ENCODE data around the gene PLCB4. TPM values are rescaled to one million over a fixed set of nuclear protein-coding genes. Genes with fewer than 3 reads are reported as not detected.

The PLCB4 gene
- total RNA-seq, 4 donors from 2014 or later = 30.7 to 61.8 (median 47.6) TPM

- no peaks in the 10 kb centered on the region for H3K36me3 ChIP-seq
- no peaks in the 10 kb centered on the region for H3K27me3 ChIP-seq
- no peak for TF ChIP-seq EP300 (IDR thresholded peaks at IDR 0.05)
- no peak for TF ChIP-seq CTCF (IDR thresholded peaks at IDR 0.05)
- no peak for TF ChIP-seq POLR2AphosphoS5 (IDR thresholded peaks at IDR 0.05)
- TF ChIP-seq POLR2A (IDR thresholded peaks at IDR 0.05; ENCODE audit: low read depth) = no peak
- H3K9me3 ChIP-seq = no peaks in the 10 kb centered on the region
- peaks cover 20 to 51% (median 39%) of the 10 kb centered on the region in 4 donors for H3K4me1 ChIP-seq
- WGBS = 77% methylated on average over 5 of the region's 5 CpGs
- DNase-seq (ENCODE audit: extremely low spot score) = no peak
- intact Hi-C loops (cut with DNase I) = no loop called here
- H3K27ac ChIP-seq (replicated peaks in 1 of 4) = no peak overlapping the region
- no peak overlapping the region for H3K4me3 ChIP-seq
Measured at GRCh38 chr20:9078826-9079731, 10.2 kb downstream of the PLCB4 start.

- no peaks in the 10 kb centered on the region for H3K27me3 ChIP-seq
- TF ChIP-seq CTCF (IDR thresholded peaks at IDR 0.05) = no peak
- TF ChIP-seq POLR2AphosphoS5 (IDR thresholded peaks at IDR 0.05) = no peak
- TF ChIP-seq POLR2A (IDR thresholded peaks at IDR 0.05; ENCODE audit: low read depth) = no peak
- no peak for TF ChIP-seq EP300 (IDR thresholded peaks at IDR 0.05)
- H3K27ac ChIP-seq (replicated peaks in 1 of 4) = no peak overlapping the region
- DNase-seq (ENCODE audit: extremely low spot score) = no peak
- H3K4me3 ChIP-seq = no peak overlapping the region
- H3K36me3 ChIP-seq = no peaks in the 10 kb centered on the region
- H3K9me3 ChIP-seq = no peaks in the 10 kb centered on the region
- intact Hi-C loops (cut with DNase I) = no loop called here
- 33% methylated on average over 1 of the region's 1 CpG for WGBS
- H3K4me1 ChIP-seq = peaks cover 15 to 30% (median 28%) of the 10 kb centered on the region in 4 donors
Measured at GRCh38 chr20:9081423-9081966, 12.6 kb downstream of the PLCB4 start.

- intact Hi-C loops (cut with DNase I) = no loop called here
- peak overlapping the region in 1 of 4 donors; percentile 11 for H3K27ac ChIP-seq (replicated peaks in 1 of 4)
- TF ChIP-seq POLR2AphosphoS5 (IDR thresholded peaks at IDR 0.05) (no peak), EP300 (IDR thresholded peaks at IDR 0.05) (no peak)
Measured at GRCh38 chr20:9082741-9083140, 13.9 kb downstream of the PLCB4 start.

GRCh38 chr20:9087531-9088217, 18.8 kb downstream of the PLCB4 start:
- intact Hi-C loops (cut with DNase I) = no loop called here

More at GRCh38 chr20:9082741-9083140, 13.9 kb downstream of the PLCB4 start:
- no peaks in the 10 kb centered on the region for H3K36me3 ChIP-seq
- no peaks in the 10 kb centered on the region for H3K27me3 ChIP-seq
- H3K4me3 ChIP-seq = no peak overlapping the region
- peaks cover 12 to 28% (median 24%) of the 10 kb centered on the region in 4 donors for H3K4me1 ChIP-seq
- no peak for DNase-seq (ENCODE audit: extremely low spot score)
- H3K9me3 ChIP-seq = peaks cover 0 to 3% (median 0%) of the 10 kb centered on the region in 4 donors

More at GRCh38 chr20:9087531-9088217, 18.8 kb downstream of the PLCB4 start:
- 83% methylated on average over 3 of the region's 3 CpGs for WGBS
- TF ChIP-seq CTCF (IDR thresholded peaks at IDR 0.05) (no peak), POLR2A (IDR thresholded peaks at IDR 0.05; ENCODE audit: low read depth) (no peak), EP300 (IDR thresholded peaks at IDR 0.05) (no peak), POLR2AphosphoS5 (IDR thresholded peaks at IDR 0.05) (no peak)
- Histone ChIP-seq H3K27me3 (no peaks in the 10 kb centered on the region), H3K4me3 (no peak overlapping the region), H3K27ac (replicated peaks in 1 of 4) (no peak overlapping the region), H3K36me3 (no peaks in the 10 kb centered on the region), H3K4me1 (peaks cover 22 to 49% (median 35%) of the 10 kb centered on the region in 4 donors), H3K9me3 (peaks cover 0 to 3% (median 0%) of the 10 kb centered on the region in 4 donors)
- DNase-seq (ENCODE audit: extremely low spot score) = no peak
